ENCODE measurements around the gene SCYL3.

GRCh38 chr1:169885207-169885606 lies 8.5 kb downstream of the SCYL3 start:
- TF ChIP-seq CTCF (IDR thresholded peaks at IDR 0.05 in 8 of 11, conservative IDR thresholded peaks at IDR 0.05 in 3 of 11): no peak
- no peak for TF ChIP-seq POLR2A (IDR thresholded peaks at IDR 0.05)
